ENCODE data around the gene UBE2E3.

GRCh38 chr2:180990794-180991193, 10.4 kb downstream of the UBE2E3 start:
- TF ChIP-seq POLR2AphosphoS5 (IDR thresholded peaks at IDR 0.05) (no peak), CTCF (IDR thresholded peaks at IDR 0.05 in 8 of 11, conservative IDR thresholded peaks at IDR 0.05 in 3 of 11) (no peak)

Data from spleen (tissue), 7 donors.